Epithelial cell of proximal tubule (primary cell): ENCODE measurements around the gene CABLES2. TPM values are rescaled to one million over a fixed set of nuclear protein-coding genes. Genes with fewer than 3 reads are reported as not detected.

Experiments used
- DNase-seq: peaks from one replicate; pipeline ENCODE4 v3.0.0-alpha.2; 2011; ENCODE audit warnings: low read depth
- H3K4me3 ChIP-seq: 2 replicates; pipeline ENCODE4 v1.5.1; 2011; ENCODE audit warnings: low read depth, mild to moderate bottlenecking, low read length
- CTCF ChIP-seq: conservative IDR thresholded peaks from 2 replicates; pipeline ENCODE4 v1.5.1; 2012; ENCODE audit warnings: low read depth, mild to moderate bottlenecking, low read length
- total RNA-seq: library from RNA; depleted of rRNA; stranded (reverse); fragments of >200 nt; gene quantifications from 2 replicates; pipeline ENCODE4 v1.2.3, GENCODE V29; 2015

Gene CABLES2
- total RNA-seq, 1 donor from 2014 or later = 5.8 TPM

GRCh38 chr20:62421716-62421990 lies 14.6 kb upstream of the CABLES2 start:
- TF ChIP-seq CTCF = no peak
- DNase-seq = no peak
- H3K4me3 ChIP-seq = no peak overlapping the region

- H3K4me3 ChIP-seq = no peak overlapping the region
- no peak for DNase-seq
- no peak for TF ChIP-seq CTCF
Observed at GRCh38 chr20:62420846-62421715, 14.0 kb upstream of the CABLES2 start.

GRCh38 chr20:62419759-62420158 lies 12.7 kb upstream of the CABLES2 start:
- no peak for TF ChIP-seq CTCF
- DNase-seq = no peak
- H3K4me3 ChIP-seq = no peak overlapping the region

GRCh38 chr20:62418709-62419487 lies 11.8 kb upstream of the CABLES2 start:
- DNase-seq = no peak
- TF ChIP-seq CTCF = no peak
- no peak overlapping the region for H3K4me3 ChIP-seq

GRCh38 chr20:62417981-62418708 lies 11.1 kb upstream of the CABLES2 start:
- TF ChIP-seq CTCF = no peak
- no peak for DNase-seq
- H3K4me3 ChIP-seq = no peak overlapping the region

- TF ChIP-seq CTCF = no peak
- no peak overlapping the region for H3K4me3 ChIP-seq
- no peak for DNase-seq
Observed at GRCh38 chr20:62416651-62417637, 9.9 kb upstream of the CABLES2 start.
